ENCODE results near the gene IQUB. TPM values are rescaled to one million over a fixed set of nuclear protein-coding genes. Genes with fewer than 3 reads are reported as not detected.

The IQUB gene
- total and polyA plus RNA-seq, 2 donors, result 0.14 to 0.32 TPM

DNA sequence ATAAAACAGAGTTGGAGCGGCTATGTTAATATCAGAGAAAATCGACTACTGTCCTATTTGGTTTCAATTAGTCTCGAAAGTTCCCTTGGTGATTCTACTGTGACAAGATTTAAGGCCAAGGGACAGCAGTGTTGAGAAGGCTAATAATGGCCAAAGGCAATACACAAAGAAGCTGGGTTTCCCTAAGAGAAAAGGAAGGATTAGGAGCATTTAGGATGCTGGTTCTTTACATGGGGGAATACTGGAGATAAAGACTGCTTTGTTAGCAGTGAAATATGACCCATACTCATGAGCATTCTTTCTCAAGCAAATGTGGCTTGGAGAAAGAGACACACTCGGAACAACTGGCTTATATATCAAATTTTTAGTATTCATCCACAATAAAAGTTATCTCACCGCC lies 32.2 kb downstream of the IQUB start:
- no peak overlapping the region for H3K27ac ChIP-seq (ENCODE audit: low read depth in 1 of 2, low read length in 1 of 2)
- no peak for DNase-seq (ENCODE audit: low read depth in 6 of 9, low spot score in 9 of 9)
- 94% methylated on average over 5 of the region's 5 CpGs for WGBS
- no peaks in the 10 kb centered on the region for H3K9me3 ChIP-seq (ENCODE audit: control insufficient read depth in 2 of 2, insufficient read depth in 1 of 2, low read length in 1 of 2)
- no peaks in the 10 kb centered on the region for H3K36me3 ChIP-seq (ENCODE audit: control insufficient read depth in 2 of 2, insufficient read depth in 2 of 2, low read length in 1 of 2)
- H3K4me1 ChIP-seq (ENCODE audit: control insufficient read depth in 2 of 2, insufficient read depth in 2 of 2, low read length in 2 of 2), result no peaks in the 10 kb centered on the region
- H3K27me3 ChIP-seq (ENCODE audit: control insufficient read depth in 2 of 2, insufficient read depth in 1 of 2, low read length in 1 of 2), result no peaks in the 10 kb centered on the region
- no peak overlapping the region for H3K4me3 ChIP-seq (ENCODE audit: low read length in 2 of 2)

DNA sequence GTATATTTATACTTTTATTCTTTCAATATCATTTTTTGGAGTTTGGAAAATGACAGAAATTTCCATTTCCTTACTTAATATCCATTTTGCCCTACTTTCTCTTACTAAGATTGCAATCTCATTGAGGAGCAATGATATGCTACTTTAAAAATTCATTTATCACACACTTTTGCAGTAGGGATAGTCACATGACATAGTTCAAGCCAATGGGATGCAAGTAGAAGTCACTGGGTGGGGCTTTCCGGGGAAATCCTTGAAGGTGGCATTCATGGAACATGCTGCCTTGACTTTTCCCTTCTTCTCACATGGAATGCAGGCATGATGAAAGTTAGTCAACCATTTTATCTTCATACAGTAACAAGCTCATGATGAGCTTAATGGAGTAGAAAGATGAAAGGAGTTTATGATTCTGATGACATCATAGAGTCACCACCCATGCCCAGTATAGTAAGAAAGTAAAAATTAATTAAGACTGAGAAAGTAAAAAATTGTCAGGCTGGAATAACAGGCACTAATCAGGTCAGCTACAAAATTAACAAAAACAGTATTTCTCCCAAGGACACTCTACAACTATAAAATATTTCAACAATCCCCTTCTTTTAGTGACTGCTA lies 33.4 kb downstream of the IQUB start:
- H3K4me1 ChIP-seq (ENCODE audit: control insufficient read depth in 2 of 2, insufficient read depth in 2 of 2, low read length in 2 of 2), result no peaks in the 10 kb centered on the region
- H3K27me3 ChIP-seq (ENCODE audit: control insufficient read depth in 2 of 2, insufficient read depth in 1 of 2, low read length in 1 of 2), result no peaks in the 10 kb centered on the region
- no peak for DNase-seq (ENCODE audit: low read depth in 6 of 9, low spot score in 9 of 9)
- WGBS, result 96% methylated on average over 1 of the region's 1 CpG
- H3K36me3 ChIP-seq (ENCODE audit: control insufficient read depth in 2 of 2, insufficient read depth in 2 of 2, low read length in 1 of 2), result no peaks in the 10 kb centered on the region
- H3K27ac ChIP-seq (ENCODE audit: low read depth in 1 of 2, low read length in 1 of 2), result no peak overlapping the region
- no peak overlapping the region for H3K4me3 ChIP-seq (ENCODE audit: low read length in 2 of 2)
- no peaks in the 10 kb centered on the region for H3K9me3 ChIP-seq (ENCODE audit: control insufficient read depth in 2 of 2, insufficient read depth in 1 of 2, low read length in 1 of 2)

DNA sequence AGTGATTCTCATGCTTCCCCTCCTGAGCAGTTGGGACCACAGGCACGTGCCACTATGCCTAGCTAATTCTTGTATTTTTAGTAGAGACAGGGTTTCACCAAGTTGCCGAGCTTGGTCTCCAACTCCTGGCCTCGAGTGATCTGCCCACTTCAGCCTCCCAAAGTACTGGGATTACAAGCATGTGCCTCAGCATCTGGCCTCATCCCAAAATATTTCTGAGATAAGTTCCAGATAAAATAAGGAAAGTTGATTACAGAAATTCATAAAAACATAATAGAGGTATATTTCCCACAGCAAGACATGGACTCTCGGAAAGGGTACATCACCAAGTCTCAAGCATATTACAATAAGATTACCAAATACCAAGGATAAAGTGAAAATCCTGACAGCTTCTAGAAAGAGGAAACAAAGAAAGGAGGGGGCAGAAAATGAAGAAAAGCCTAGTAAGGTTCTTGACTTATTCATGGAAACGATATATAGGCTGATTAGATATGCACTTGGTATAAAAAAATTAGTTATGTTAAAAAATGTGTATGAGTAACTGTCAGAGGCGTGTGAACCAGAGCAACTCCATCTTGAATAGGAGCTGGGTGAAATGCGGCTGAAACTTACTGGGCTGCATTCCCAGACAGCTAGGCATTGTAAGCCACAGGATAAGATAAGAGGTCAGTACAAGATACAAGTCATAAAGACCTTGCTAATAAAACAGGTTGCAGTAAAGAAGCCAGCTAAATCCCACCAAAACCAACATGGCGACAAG lies 35.0 kb downstream of the IQUB start:
- H3K27ac ChIP-seq (ENCODE audit: low read depth in 1 of 2, low read length in 1 of 2), result no peak overlapping the region
- no peaks in the 10 kb centered on the region for H3K27me3 ChIP-seq (ENCODE audit: control insufficient read depth in 2 of 2, insufficient read depth in 1 of 2, low read length in 1 of 2)
- no peak for DNase-seq (ENCODE audit: low read depth in 6 of 9, low spot score in 9 of 9)
- no peaks in the 10 kb centered on the region for H3K36me3 ChIP-seq (ENCODE audit: control insufficient read depth in 2 of 2, insufficient read depth in 2 of 2, low read length in 1 of 2)
- WGBS, result 89% methylated on average over 8 of the region's 8 CpGs
- no peaks in the 10 kb centered on the region for H3K4me1 ChIP-seq (ENCODE audit: control insufficient read depth in 2 of 2, insufficient read depth in 2 of 2, low read length in 2 of 2)
- no peak overlapping the region for H3K4me3 ChIP-seq (ENCODE audit: low read length in 2 of 2)
- H3K9me3 ChIP-seq (ENCODE audit: control insufficient read depth in 2 of 2, insufficient read depth in 1 of 2, low read length in 1 of 2), result no peaks in the 10 kb centered on the region

- no peaks in the 10 kb centered on the region for H3K27me3 ChIP-seq (ENCODE audit: control insufficient read depth in 2 of 2, insufficient read depth in 1 of 2, low read length in 1 of 2)
- WGBS, result 58% methylated on average over 2 of the region's 2 CpGs
- no peaks in the 10 kb centered on the region for H3K9me3 ChIP-seq (ENCODE audit: control insufficient read depth in 2 of 2, insufficient read depth in 1 of 2, low read length in 1 of 2)
- H3K36me3 ChIP-seq (ENCODE audit: control insufficient read depth in 2 of 2, insufficient read depth in 2 of 2, low read length in 1 of 2), result no peaks in the 10 kb centered on the region
- H3K27ac ChIP-seq (ENCODE audit: low read depth in 1 of 2, low read length in 1 of 2), result no peak overlapping the region
- no peak for DNase-seq (ENCODE audit: low read depth in 6 of 9, low spot score in 9 of 9)
- no peaks in the 10 kb centered on the region for H3K4me1 ChIP-seq (ENCODE audit: control insufficient read depth in 2 of 2, insufficient read depth in 2 of 2, low read length in 2 of 2)
- H3K4me3 ChIP-seq (ENCODE audit: low read length in 2 of 2), result no peak overlapping the region
Measured at GRCh38 chr7:123498601-123499000, 35.8 kb downstream of the IQUB start.

DNA sequence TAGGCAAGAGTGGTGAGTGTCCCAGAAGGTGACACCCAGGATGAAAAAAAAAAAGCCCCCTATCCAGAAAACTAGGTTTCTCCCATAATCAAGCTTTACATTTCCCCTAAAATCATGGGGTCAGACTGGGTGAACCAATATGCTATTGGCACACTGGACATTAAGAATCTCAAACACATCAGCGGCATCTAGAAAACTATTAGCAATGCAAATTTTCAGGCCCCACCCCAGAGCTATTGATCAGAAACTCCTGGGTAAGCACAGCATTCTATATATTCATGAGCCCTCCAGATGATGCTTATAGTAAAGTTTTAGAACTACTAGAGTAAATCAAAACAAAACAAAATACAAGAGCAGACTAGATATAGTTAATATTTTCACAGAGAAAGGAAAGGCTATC lies 36.4 kb downstream of the IQUB start:
- H3K27me3 ChIP-seq (ENCODE audit: control insufficient read depth in 2 of 2, insufficient read depth in 1 of 2, low read length in 1 of 2), result no peaks in the 10 kb centered on the region
- no peaks in the 10 kb centered on the region for H3K4me1 ChIP-seq (ENCODE audit: control insufficient read depth in 2 of 2, insufficient read depth in 2 of 2, low read length in 2 of 2)
- no peaks in the 10 kb centered on the region for H3K9me3 ChIP-seq (ENCODE audit: control insufficient read depth in 2 of 2, insufficient read depth in 1 of 2, low read length in 1 of 2)
- H3K36me3 ChIP-seq (ENCODE audit: control insufficient read depth in 2 of 2, insufficient read depth in 2 of 2, low read length in 1 of 2), result no peaks in the 10 kb centered on the region
- WGBS, result 92% methylated on average over 1 of the region's 1 CpG
- DNase-seq (ENCODE audit: low read depth in 6 of 9, low spot score in 9 of 9), result no peak
- H3K4me3 ChIP-seq (ENCODE audit: low read length in 2 of 2), result no peak overlapping the region
- no peak overlapping the region for H3K27ac ChIP-seq (ENCODE audit: low read depth in 1 of 2, low read length in 1 of 2)

- WGBS, result 18% methylated on average over 3 of the region's 3 CpGs
- peak in 8 of 9 donors; percentile 2 to 42 (median 14) for DNase-seq (ENCODE audit: low read depth in 6 of 9, low spot score in 9 of 9)
- Histone ChIP-seq H3K27ac (ENCODE audit: low read depth in 1 of 2, low read length in 1 of 2) (no peak overlapping the region), H3K4me1 (ENCODE audit: control insufficient read depth in 2 of 2, insufficient read depth in 2 of 2, low read length in 2 of 2) (no peaks in the 10 kb centered on the region), H3K9me3 (ENCODE audit: control insufficient read depth in 2 of 2, insufficient read depth in 1 of 2, low read length in 1 of 2) (no peaks in the 10 kb centered on the region), H3K27me3 (ENCODE audit: control insufficient read depth in 2 of 2, insufficient read depth in 1 of 2, low read length in 1 of 2) (no peaks in the 10 kb centered on the region), H3K4me3 (ENCODE audit: low read length in 2 of 2) (no peak overlapping the region), H3K36me3 (ENCODE audit: control insufficient read depth in 2 of 2, insufficient read depth in 2 of 2, low read length in 1 of 2) (no peaks in the 10 kb centered on the region)
Measured at GRCh38 chr7:123494193-123494796, 40.1 kb downstream of the IQUB start.

DNA sequence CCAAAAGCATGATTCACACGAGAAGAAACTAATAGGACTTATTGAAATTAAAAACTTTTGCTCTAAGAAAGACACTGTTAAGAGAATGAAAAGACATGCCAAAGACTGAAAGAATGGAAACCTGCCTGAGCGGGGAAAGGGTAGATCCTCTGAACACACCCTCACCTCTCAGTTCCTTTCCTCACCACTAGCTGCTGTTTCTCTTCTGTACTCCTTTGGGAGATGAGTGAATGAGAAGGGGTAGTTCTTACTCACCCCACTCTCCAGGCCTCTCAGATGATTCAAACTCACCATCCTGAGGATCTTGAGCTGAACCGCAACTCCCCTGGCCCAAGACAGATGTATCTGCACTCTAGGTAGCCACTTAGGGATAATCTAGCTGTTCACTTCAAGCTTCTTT lies 41.9 kb downstream of the IQUB start:
- no peak for DNase-seq (ENCODE audit: low read depth in 6 of 9, low spot score in 9 of 9)

DNA sequence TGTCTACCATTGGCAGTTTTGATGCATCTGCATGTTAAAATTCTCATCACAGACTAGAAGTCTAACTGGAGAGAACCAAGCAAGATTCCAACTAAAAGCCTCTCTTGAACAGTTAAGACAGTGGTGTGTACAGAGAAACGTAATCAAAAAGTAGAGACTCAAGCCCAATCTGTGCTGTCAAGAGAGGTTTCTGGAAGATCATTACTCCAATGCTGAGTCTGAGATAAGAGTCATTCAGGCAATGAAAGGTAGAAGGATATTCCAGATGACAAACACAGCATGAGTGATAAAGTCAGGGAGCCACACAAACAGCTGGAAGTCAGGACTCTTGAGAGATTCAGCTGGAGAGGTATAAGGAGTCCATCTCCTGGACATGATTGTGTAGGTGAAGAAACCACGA lies 48.7 kb downstream of the IQUB start:
- 95% methylated on average over 2 of the region's 2 CpGs for WGBS
- H3K4me1 ChIP-seq (ENCODE audit: control insufficient read depth in 2 of 2, insufficient read depth in 2 of 2, low read length in 2 of 2), result no peaks in the 10 kb centered on the region
- no peaks in the 10 kb centered on the region for H3K9me3 ChIP-seq (ENCODE audit: control insufficient read depth in 2 of 2, insufficient read depth in 1 of 2, low read length in 1 of 2)
- H3K27me3 ChIP-seq (ENCODE audit: control insufficient read depth in 2 of 2, insufficient read depth in 1 of 2, low read length in 1 of 2), result no peaks in the 10 kb centered on the region
- H3K27ac ChIP-seq (ENCODE audit: low read depth in 1 of 2, low read length in 1 of 2), result no peak overlapping the region
- DNase-seq (ENCODE audit: low read depth in 6 of 9, low spot score in 9 of 9), result no peak
- H3K4me3 ChIP-seq (ENCODE audit: low read length in 2 of 2), result no peak overlapping the region
- H3K36me3 ChIP-seq (ENCODE audit: control insufficient read depth in 2 of 2, insufficient read depth in 2 of 2, low read length in 1 of 2), result no peaks in the 10 kb centered on the region

More for the DNA sequence above, 41.9 kb downstream of the IQUB start:
- no peaks in the 10 kb centered on the region for H3K4me1 ChIP-seq (ENCODE audit: control insufficient read depth in 2 of 2, insufficient read depth in 2 of 2, low read length in 2 of 2)
- H3K27ac ChIP-seq (ENCODE audit: low read depth in 1 of 2, low read length in 1 of 2), result no peak overlapping the region
- H3K36me3 ChIP-seq (ENCODE audit: control insufficient read depth in 2 of 2, insufficient read depth in 2 of 2, low read length in 1 of 2), result no peaks in the 10 kb centered on the region
- no peaks in the 10 kb centered on the region for H3K27me3 ChIP-seq (ENCODE audit: control insufficient read depth in 2 of 2, insufficient read depth in 1 of 2, low read length in 1 of 2)
- no peaks in the 10 kb centered on the region for H3K9me3 ChIP-seq (ENCODE audit: control insufficient read depth in 2 of 2, insufficient read depth in 1 of 2, low read length in 1 of 2)
- no peak overlapping the region for H3K4me3 ChIP-seq (ENCODE audit: low read length in 2 of 2)
- WGBS, result 89% methylated on average over 3 of the region's 3 CpGs

DNA sequence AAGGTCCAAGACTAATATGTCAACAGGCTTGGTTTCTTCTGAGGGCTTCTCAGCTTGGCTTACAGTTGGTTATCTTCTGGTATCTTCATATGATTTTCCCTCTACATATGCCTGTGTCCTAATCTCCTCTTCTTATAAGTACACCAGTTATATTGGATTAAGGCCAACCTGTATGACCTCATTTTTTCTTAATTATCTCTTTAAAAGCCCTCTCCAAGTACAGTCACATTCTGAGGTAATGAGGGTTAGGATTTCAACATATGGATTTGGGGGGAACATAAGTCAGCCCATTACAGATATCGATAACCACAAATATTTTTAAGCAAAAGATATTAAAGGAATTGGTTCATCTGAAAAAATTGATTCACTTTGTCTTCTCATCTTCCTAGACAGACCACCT lies 49.2 kb downstream of the IQUB start:
- DNase-seq (ENCODE audit: low read depth in 6 of 9, low spot score in 9 of 9), result no peak
- Histone ChIP-seq H3K27me3 (ENCODE audit: control insufficient read depth in 2 of 2, insufficient read depth in 1 of 2, low read length in 1 of 2) (no peaks in the 10 kb centered on the region), H3K9me3 (ENCODE audit: control insufficient read depth in 2 of 2, insufficient read depth in 1 of 2, low read length in 1 of 2) (no peaks in the 10 kb centered on the region), H3K4me3 (ENCODE audit: low read length in 2 of 2) (no peak overlapping the region), H3K4me1 (ENCODE audit: control insufficient read depth in 2 of 2, insufficient read depth in 2 of 2, low read length in 2 of 2) (no peaks in the 10 kb centered on the region), H3K27ac (ENCODE audit: low read depth in 1 of 2, low read length in 1 of 2) (no peak overlapping the region), H3K36me3 (ENCODE audit: control insufficient read depth in 2 of 2, insufficient read depth in 2 of 2, low read length in 1 of 2) (no peaks in the 10 kb centered on the region)
- WGBS, result 99% methylated on average over 1 of the region's 1 CpG

Measured in thymus (tissue), 11 donors.